ENCODE data around the gene GNB1L. TPM values are rescaled to one million over a fixed set of nuclear protein-coding genes. Genes with fewer than 3 reads are reported as not detected.
A peak's percentile ranks its signal among the peaks of the same experiment; 100 is the strongest.

GNB1L gene
- total RNA-seq, 1 experiment from 2014 or later: 12.2 TPM

GRCh38 chr22:19844377-19845053, 10.2 kb downstream of the GNB1L start:
- no peak overlapping the region for H3K27ac ChIP-seq (ENCODE audit: low read length)
- no peak for DNase-seq (ENCODE audit: low read depth, low spot score)
- BruUV-seq (replicated peaks): no TSS peak
- no peaks in the 10 kb centered on the region for H3K27me3 ChIP-seq (ENCODE audit: control insufficient read depth, insufficient read depth, low read length)
- peak; percentile 64 for ATAC-seq
- H3K9me3 ChIP-seq (ENCODE audit: control insufficient read depth, insufficient read depth, low read depth, low read length): no peaks in the 10 kb centered on the region
- H3K4me1 ChIP-seq (ENCODE audit: control insufficient read depth, insufficient read depth, low read length): peaks cover 32% of the 10 kb centered on the region
- POLR2A ChIA-PET: no interaction called here
- H3K36me3 ChIP-seq (ENCODE audit: control insufficient read depth, insufficient read depth, low read length): no peaks in the 10 kb centered on the region
- intact Hi-C loops (cut with micrococcal nuclease; ENCODE audit: unreplicated experiment): no loop called here
- CTCF ChIA-PET: interaction anchor here (0.5 kb wide), 1 partner anchor 44 kb away, joined by 3 read pairs; no protein-coding TSS in a partner anchor
- in situ Hi-C loops (cut with HindIII; ENCODE audit: low pct_unique_long_range_greater_than_20kb, low sequenced_read_pairs): no loop called here
- no peak overlapping the region for H3K4me3 ChIP-seq (ENCODE audit: low read depth in 2 of 2, low read length in 2 of 2)
- TF ChIP-seq SIN3A (IDR thresholded peaks at IDR 0.05; ENCODE audit: borderline replicate concordance, insufficient read depth, low read depth, low read length) (no peak), REST (IDR thresholded peaks at IDR 0.05; ENCODE audit: insufficient read depth in 1 of 2, low read depth in 2 of 2, low read length in 1 of 2) (peak in 1 of 2 experiments; percentile 66; a peak in 1 of 4 replicates)

GRCh38 chr22:19843857-19844376, 10.8 kb downstream of the GNB1L start:
- intact Hi-C loops (cut with micrococcal nuclease; ENCODE audit: unreplicated experiment): no loop called here
- CTCF ChIA-PET: no interaction called here
- H3K9me3 ChIP-seq (ENCODE audit: control insufficient read depth, insufficient read depth, low read depth, low read length): no peaks in the 10 kb centered on the region
- H3K4me3 ChIP-seq (ENCODE audit: low read depth in 2 of 2, low read length in 2 of 2): no peak overlapping the region
- in situ Hi-C loops (cut with HindIII; ENCODE audit: low pct_unique_long_range_greater_than_20kb, low sequenced_read_pairs): no loop called here
- ATAC-seq: no peak
- POLR2A ChIA-PET: no interaction called here
- H3K27ac ChIP-seq (ENCODE audit: low read length): no peak overlapping the region
- H3K4me1 ChIP-seq (ENCODE audit: control insufficient read depth, insufficient read depth, low read length): peaks cover 27% of the 10 kb centered on the region
- no peaks in the 10 kb centered on the region for H3K27me3 ChIP-seq (ENCODE audit: control insufficient read depth, insufficient read depth, low read length)
- no peaks in the 10 kb centered on the region for H3K36me3 ChIP-seq (ENCODE audit: control insufficient read depth, insufficient read depth, low read length)
- TF ChIP-seq POLR2AphosphoS5 (IDR thresholded peaks at IDR 0.05; ENCODE audit: low read depth, low read length) (no peak), TCF7L2 (IDR thresholded peaks at IDR 0.05; ENCODE audit: low read depth, low read length) (no peak), REST (IDR thresholded peaks at IDR 0.05; ENCODE audit: insufficient read depth in 1 of 2, low read depth in 2 of 2, low read length in 1 of 2) (no peak), SIN3A (IDR thresholded peaks at IDR 0.05; ENCODE audit: borderline replicate concordance, insufficient read depth, low read depth, low read length) (no peak), CTCF (IDR thresholded peaks at IDR 0.05) (no peak)
- DNase-seq (ENCODE audit: low read depth, low spot score): no peak
- BruUV-seq (replicated peaks): no TSS peak

Data from Panc1 (cell line).